AML-193 (cell line): ENCODE results near the gene RPUSD3.
A peak's percentile ranks its signal among the peaks of the same experiment; 100 is the strongest.

Experiments
- DNase-seq, 2 experiments: peaks; one replicate each; lab custom pipeline; 2025; lab: John Stamatoyannopoulos, UW

Gene RPUSD3

GRCh38 chr3:9804996-9805395, 38.8 kb downstream of the RPUSD3 start:
- no peak for DNase-seq

GRCh38 chr3:9803494-9803893, 40.3 kb downstream of the RPUSD3 start:
- no peak for DNase-seq

GRCh38 chr3:9800529-9800928, 43.3 kb downstream of the RPUSD3 start:
- peak in 1 of 2 experiments; percentile 21 for DNase-seq

GRCh38 chr3:9797196-9797945, 46.4 kb downstream of the RPUSD3 start:
- no peak for DNase-seq

GRCh38 chr3:9795207-9795606, 48.6 kb downstream of the RPUSD3 start:
- peak in 1 of 2 experiments; percentile 11 for DNase-seq

GRCh38 chr3:9794400-9794799, 49.4 kb downstream of the RPUSD3 start:
- no peak for DNase-seq

- peak; percentile 64 to 70 for DNase-seq
These were observed 50.5 kb downstream of the RPUSD3 start for GRCh38 chr3:9793161-9793781.

GRCh38 chr3:9792405-9793160, 51.2 kb downstream of the RPUSD3 start, which contains the start of the genes ARPC4 and TADA3:
Gene ARPC4 (plus strand): TSS chr3:9793082. CDS start chr3:9793122, 40 bp downstream.
Gene TADA3 (minus strand): TSS chr3:9792473. CDS start chr3:9791466, 1,007 bp downstream.
- DNase-seq, result peak; percentile 98 to 100

GRCh38 chr3:9791790-9792404, 51.9 kb downstream of the RPUSD3 start:
- DNase-seq, result peak in 1 of 2 experiments; percentile 54

- DNase-seq, result no peak
These were observed 52.7 kb downstream of the RPUSD3 start for GRCh38 chr3:9791127-9791526.
